GM23338 (cell line): Measurements from ENCODE around the gene NFAT5. TPM values are rescaled to one million over a fixed set of nuclear protein-coding genes. Genes with fewer than 3 reads are reported as not detected.

Experiments
- ATAC-seq: fragments of 200-7000 bp; cut with Tn5 transposase; 3 replicates; pipeline ENCODE4 v1.9.1; 2020
- DNase-seq: peaks from one replicate; pipeline ENCODE4 v3.0.0-alpha.2; 2015; ENCODE audit warnings: low spot score
- H2AFZ ChIP-seq: fragments of 200-600 bp; sonication (generic); 2 replicates; pipeline ENCODE4 v1.8.0; 2016; ENCODE audit warnings: antibody characterized with exemption, mild to moderate bottlenecking, moderate library complexity
- H3F3A ChIP-seq: fragments of 200-600 bp; sonication (generic); replicated peaks from 2 replicates; pipeline ENCODE4 v1.8.0; 2017; ENCODE audit warnings: antibody characterized with exemption, mixed run types, low read depth
- H3K27ac ChIP-seq: fragments of 200-600 bp; sonication (generic); 2 replicates; pipeline ENCODE4 v1.6.1; 2016; ENCODE audit warnings: low read depth
- H3K27me3 ChIP-seq: fragments of 200-600 bp; sonication (generic); 2 replicates; pipeline ENCODE4 v1.8.0; 2016; ENCODE audit warnings: mild to moderate bottlenecking, mixed run types, moderate library complexity; ENCODE audit not compliant: insufficient read depth
- H3K36me3 ChIP-seq: fragments of 200-600 bp; sonication (generic); 2 replicates; pipeline ENCODE4 v1.8.0; 2016; ENCODE audit warnings: mild to moderate bottlenecking; ENCODE audit not compliant: insufficient read depth
- H3K4me1 ChIP-seq: fragments of 200-600 bp; sonication (generic); 2 replicates; pipeline ENCODE4 v1.8.0; 2016; ENCODE audit warnings: mild to moderate bottlenecking, moderate library complexity; ENCODE audit not compliant: insufficient read depth
- H3K4me2 ChIP-seq: fragments of 200-600 bp; sonication (generic); 2 replicates; pipeline ENCODE4 v1.7.1; 2017; ENCODE audit warnings: mixed run types
- H3K4me3 ChIP-seq: fragments of 200-600 bp; sonication (generic); 2 replicates; pipeline ENCODE4 v1.6.1; 2016; ENCODE audit warnings: mixed run types
- H3K79me2 ChIP-seq: fragments of 200-600 bp; sonication (generic); replicated peaks from 2 replicates; pipeline ENCODE4 v1.8.0; 2017; ENCODE audit warnings: mild to moderate bottlenecking; ENCODE audit not compliant: insufficient read depth
- H3K9me2 ChIP-seq: fragments of 200-600 bp; sonication (generic); 2 replicates; pipeline ENCODE4 v1.8.0; 2017; ENCODE audit not compliant: insufficient read depth
- H4K20me1 ChIP-seq: fragments of 200-600 bp; sonication (generic); replicated peaks from 2 replicates; pipeline ENCODE4 v1.8.0; 2017; ENCODE audit warnings: mild to moderate bottlenecking; ENCODE audit not compliant: insufficient read depth
- H3K27ac Mint-ChIP-seq: 2 replicates; pipeline ENCODE4 v1.8.0; 2020; ENCODE audit warnings: inconsistent platforms, mild to moderate bottlenecking, moderate library complexity, mixed read lengths
- H3K27me3 Mint-ChIP-seq: 3 replicates; pipeline ENCODE4 v1.8.0; 2022; ENCODE audit warnings: low read depth, mild to moderate bottlenecking, moderate library complexity, mixed read lengths, inconsistent platforms; ENCODE audit not compliant: insufficient read depth, poor library complexity
- H3K36me3 Mint-ChIP-seq: 3 replicates; pipeline ENCODE4 v1.8.0; 2021; ENCODE audit warnings: low read depth, mild to moderate bottlenecking, inconsistent platforms, moderate library complexity, mixed read lengths
- H3K4me1 Mint-ChIP-seq: 3 replicates; pipeline ENCODE4 v1.8.0; 2020; ENCODE audit warnings: mild to moderate bottlenecking, inconsistent platforms, mixed read lengths
- H3K4me3 Mint-ChIP-seq: 3 replicates; pipeline ENCODE4 v1.8.0; 2021; ENCODE audit warnings: moderate library complexity, mild to moderate bottlenecking, inconsistent platforms, mixed read lengths
- H3K9me3 Mint-ChIP-seq: 3 replicates; pipeline ENCODE4 v1.8.0; 2020; ENCODE audit warnings: moderate library complexity, mild to moderate bottlenecking, inconsistent platforms, mixed read lengths
- CREB1 ChIP-seq: fragments of 250-450 bp; sonication (Bioruptor Pico); IDR thresholded peaks from 2 replicates; pipeline ENCODE4 v1.5.0; 2020; ENCODE audit warnings: low read depth, mild to moderate bottlenecking, moderate library complexity
- EZH2 ChIP-seq: fragments of 200-600 bp; sonication (generic); IDR thresholded peaks from one replicate; pipeline ENCODE4 v1.8.0; 2017; ENCODE audit warnings: antibody characterized with exemption, mild to moderate bottlenecking, low read depth; ENCODE audit not compliant: unreplicated experiment
- EZH2phosphoT487 ChIP-seq: fragments of 200-600 bp; sonication (generic); IDR thresholded peaks from one replicate; pipeline ENCODE4 v1.8.1; 2018; ENCODE audit warnings: antibody characterized with exemption; ENCODE audit not compliant: unreplicated experiment
- JUNB ChIP-seq: IDR thresholded peaks from one replicate; pipeline ENCODE4 v1.6.1; 2016; ENCODE audit warnings: antibody characterized with exemption; ENCODE audit not compliant: unreplicated experiment
- STAT1 ChIP-seq: IDR thresholded peaks from one replicate; pipeline ENCODE4 v1.6.1; 2016; ENCODE audit warnings: antibody characterized with exemption; ENCODE audit not compliant: unreplicated experiment
- ZNF114 ChIP-seq: fragments of 250-450 bp; sonication (Bioruptor Pico); IDR thresholded peaks from 2 replicates; pipeline ENCODE4 v1.5.0; 2020; ENCODE audit warnings: mild to moderate bottlenecking, moderate library complexity
- polyA plus RNA-seq: library from polyadenylated mRNA; unstranded; fragments of >200 nt; fragmentation: Nextera tagmentation; extraction: Ambion mirVana; gene quantifications from 2 replicates; pipeline ENCODE4 v1.2.1, GENCODE V29; 2016
- total RNA-seq: library from RNA; depleted of rRNA; stranded (reverse); fragments of >200 nt; shearing (Covaris generic); gene quantifications from 2 replicates; pipeline ENCODE4 v1.2.3, GENCODE V29; 2014
- TF ChIP-seq, protein P1 (sequence below): fragments of 250-450 bp; sonication (Bioruptor Pico); IDR thresholded peaks from 2 replicates; pipeline ENCODE4 v1.5.0; 2020; ENCODE audit warnings: mild to moderate bottlenecking, moderate library complexity
- TF ChIP-seq, protein P2 (sequence below): IDR thresholded peaks from 2 replicates; pipeline ENCODE4 v1.6.1; 2016; ENCODE audit warnings: antibody characterized with exemption
- TF ChIP-seq, protein P3 (sequence below), 2 experiments: fragments of 200-600 bp in 1 of 2; sonication (generic) in 1 of 2; conservative IDR thresholded peaks; 2 replicates each; pipeline versions ENCODE4 v1.5.1 to v1.6.1; 2016 to 2017; ENCODE audit warnings: antibody characterized with exemption in 2 of 2, low read depth in 2 of 2, mild to moderate bottlenecking in 2 of 2, moderate library complexity in 1 of 2

The NFAT5 gene
- total and polyA plus RNA-seq, 2 experiments from 2014 or later, result 10.6 to 27.0 TPM

DNA sequence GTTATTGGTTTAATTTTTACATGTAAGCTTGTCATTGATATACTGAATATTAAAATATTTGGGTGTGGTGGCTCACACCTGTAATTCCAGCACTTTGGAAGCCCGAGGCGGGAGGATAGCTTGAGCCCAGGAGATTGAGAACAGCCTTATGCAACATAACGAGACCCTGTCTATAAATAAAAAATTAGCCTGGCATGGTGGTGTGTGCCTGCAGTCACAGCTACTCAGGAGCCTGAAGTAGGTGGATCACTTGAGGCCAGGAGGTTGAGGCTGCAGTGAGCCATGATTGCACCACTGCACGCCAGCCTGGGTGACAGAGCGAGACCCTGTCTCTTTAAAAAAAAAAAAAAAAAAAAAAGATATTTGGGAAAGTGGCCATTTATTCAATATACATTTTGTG lies 32.3 kb downstream of the NFAT5 start (continued):
- TF ChIP-seq ZNF114 (CRISPR knock-in tag) (no peak), JUNB (no peak), CREB1 (CRISPR knock-in tag) (no peak)
- TF ChIP-seq, protein P1, sequence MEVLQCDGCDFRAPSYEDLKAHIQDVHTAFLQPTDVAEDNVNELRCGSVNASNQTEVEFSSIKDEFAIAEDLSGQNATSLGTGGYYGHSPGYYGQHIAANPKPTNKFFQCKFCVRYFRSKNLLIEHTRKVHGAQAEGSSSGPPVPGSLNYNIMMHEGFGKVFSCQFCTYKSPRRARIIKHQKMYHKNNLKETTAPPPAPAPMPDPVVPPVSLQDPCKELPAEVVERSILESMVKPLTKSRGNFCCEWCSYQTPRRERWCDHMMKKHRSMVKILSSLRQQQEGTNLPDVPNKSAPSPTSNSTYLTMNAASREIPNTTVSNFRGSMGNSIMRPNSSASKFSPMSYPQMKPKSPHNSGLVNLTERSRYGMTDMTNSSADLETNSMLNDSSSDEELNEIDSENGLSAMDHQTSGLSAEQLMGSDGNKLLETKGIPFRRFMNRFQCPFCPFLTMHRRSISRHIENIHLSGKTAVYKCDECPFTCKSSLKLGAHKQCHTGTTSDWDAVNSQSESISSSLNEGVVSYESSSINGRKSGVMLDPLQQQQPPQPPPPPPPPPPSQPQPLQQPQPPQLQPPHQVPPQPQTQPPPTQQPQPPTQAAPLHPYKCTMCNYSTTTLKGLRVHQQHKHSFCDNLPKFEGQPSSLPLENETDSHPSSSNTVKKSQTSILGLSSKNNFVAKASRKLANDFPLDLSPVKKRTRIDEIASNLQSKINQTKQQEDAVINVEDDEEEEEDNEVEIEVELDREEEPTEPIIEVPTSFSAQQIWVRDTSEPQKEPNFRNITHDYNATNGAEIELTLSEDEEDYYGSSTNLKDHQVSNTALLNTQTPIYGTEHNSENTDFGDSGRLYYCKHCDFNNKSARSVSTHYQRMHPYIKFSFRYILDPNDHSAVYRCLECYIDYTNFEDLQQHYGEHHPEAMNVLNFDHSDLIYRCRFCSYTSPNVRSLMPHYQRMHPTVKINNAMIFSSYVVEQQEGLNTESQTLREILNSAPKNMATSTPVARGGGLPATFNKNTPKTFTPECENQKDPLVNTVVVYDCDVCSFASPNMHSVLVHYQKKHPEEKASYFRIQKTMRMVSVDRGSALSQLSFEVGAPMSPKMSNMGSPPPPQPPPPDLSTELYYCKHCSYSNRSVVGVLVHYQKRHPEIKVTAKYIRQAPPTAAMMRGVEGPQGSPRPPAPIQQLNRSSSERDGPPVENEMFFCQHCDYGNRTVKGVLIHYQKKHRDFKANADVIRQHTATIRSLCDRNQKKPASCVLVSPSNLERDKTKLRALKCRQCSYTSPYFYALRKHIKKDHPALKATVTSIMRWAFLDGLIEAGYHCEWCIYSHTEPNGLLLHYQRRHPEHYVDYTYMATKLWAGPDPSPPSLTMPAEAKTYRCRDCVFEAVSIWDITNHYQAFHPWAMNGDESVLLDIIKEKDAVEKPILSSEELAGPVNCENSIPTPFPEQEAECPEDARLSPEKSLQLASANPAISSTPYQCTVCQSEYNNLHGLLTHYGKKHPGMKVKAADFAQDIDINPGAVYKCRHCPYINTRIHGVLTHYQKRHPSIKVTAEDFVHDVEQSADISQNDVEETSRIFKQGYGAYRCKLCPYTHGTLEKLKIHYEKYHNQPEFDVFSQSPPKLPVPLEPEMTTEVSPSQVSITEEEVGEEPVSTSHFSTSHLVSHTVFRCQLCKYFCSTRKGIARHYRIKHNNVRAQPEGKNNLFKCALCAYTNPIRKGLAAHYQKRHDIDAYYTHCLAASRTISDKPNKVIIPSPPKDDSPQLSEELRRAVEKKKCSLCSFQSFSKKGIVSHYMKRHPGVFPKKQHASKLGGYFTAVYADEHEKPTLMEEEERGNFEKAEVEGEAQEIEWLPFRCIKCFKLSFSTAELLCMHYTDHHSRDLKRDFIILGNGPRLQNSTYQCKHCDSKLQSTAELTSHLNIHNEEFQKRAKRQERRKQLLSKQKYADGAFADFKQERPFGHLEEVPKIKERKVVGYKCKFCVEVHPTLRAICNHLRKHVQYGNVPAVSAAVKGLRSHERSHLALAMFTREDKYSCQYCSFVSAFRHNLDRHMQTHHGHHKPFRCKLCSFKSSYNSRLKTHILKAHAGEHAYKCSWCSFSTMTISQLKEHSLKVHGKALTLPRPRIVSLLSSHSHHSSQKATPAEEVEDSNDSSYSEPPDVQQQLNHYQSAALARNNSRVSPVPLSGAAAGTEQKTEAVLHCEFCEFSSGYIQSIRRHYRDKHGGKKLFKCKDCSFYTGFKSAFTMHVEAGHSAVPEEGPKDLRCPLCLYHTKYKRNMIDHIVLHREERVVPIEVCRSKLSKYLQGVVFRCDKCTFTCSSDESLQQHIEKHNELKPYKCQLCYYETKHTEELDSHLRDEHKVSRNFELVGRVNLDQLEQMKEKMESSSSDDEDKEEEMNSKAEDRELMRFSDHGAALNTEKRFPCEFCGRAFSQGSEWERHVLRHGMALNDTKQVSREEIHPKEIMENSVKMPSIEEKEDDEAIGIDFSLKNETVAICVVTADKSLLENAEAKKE (CRISPR knock-in tag), result no peak

DNA sequence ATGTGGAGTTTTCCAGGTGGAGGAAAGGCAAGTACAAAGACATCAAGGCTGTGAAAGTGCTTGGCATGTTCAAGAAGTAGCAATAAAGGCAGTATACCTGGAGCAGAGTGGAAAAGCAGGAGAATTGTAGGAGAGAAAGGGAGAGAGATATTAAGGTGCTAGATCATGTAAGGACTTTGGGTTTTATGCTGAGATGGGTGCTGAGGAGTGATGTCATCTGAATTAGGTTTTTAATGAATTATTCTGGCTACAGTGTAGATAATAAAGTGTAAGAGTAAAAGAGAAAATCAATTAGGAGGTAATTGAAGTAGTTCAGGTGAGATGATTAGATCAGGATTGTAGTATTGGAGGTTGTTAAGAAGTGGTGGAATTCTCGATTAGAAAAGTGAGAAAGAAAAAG lies 34.0 kb downstream of the NFAT5 start:
- Histone ChIP-seq H3K27ac (0 out of 2 replicates have a peak overlapping the region, but pooled peaks have one; percentile 56), H3K4me1 (no peaks in the 10 kb centered on the region), H3K79me2 (peaks cover 70% of the 10 kb centered on the region), H3F3A (no peaks in the 10 kb centered on the region), H3K27me3 (no peaks in the 10 kb centered on the region), H2AFZ (no peak overlapping the region), H3K4me3 (no peak overlapping the region), H3K9me2 (no peaks in the 10 kb centered on the region), H4K20me1 (peaks cover 18% of the 10 kb centered on the region; the same call in 1 of the 2 replicates), H3K4me2 (no peak overlapping the region), H3K36me3 (no peaks in the 10 kb centered on the region)
- Mint-ChIP-seq H3K4me3 (no peak overlapping the region), H3K27ac (no peak overlapping the region; the same call in 1 of the 2 replicates), H3K4me1 (no peaks in the 10 kb centered on the region; the same call in 2 of the 3 replicates), H3K9me3 (no peaks in the 10 kb centered on the region), H3K36me3 (no peaks in the 10 kb centered on the region), H3K27me3 (peaks cover 2% of the 10 kb centered on the region)
- ATAC-seq (no peak), DNase-seq (no peak)
- no peak for TF ChIP-seq EZH2phosphoT487
- TF ChIP-seq, protein P2, sequence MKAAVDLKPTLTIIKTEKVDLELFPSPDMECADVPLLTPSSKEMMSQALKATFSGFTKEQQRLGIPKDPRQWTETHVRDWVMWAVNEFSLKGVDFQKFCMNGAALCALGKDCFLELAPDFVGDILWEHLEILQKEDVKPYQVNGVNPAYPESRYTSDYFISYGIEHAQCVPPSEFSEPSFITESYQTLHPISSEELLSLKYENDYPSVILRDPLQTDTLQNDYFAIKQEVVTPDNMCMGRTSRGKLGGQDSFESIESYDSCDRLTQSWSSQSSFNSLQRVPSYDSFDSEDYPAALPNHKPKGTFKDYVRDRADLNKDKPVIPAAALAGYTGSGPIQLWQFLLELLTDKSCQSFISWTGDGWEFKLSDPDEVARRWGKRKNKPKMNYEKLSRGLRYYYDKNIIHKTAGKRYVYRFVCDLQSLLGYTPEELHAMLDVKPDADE, result no peak
- TF ChIP-seq STAT1, result no peak
- TF ChIP-seq EZH2, result no peak
- TF ChIP-seq ZNF114 (CRISPR knock-in tag), result no peak
- TF ChIP-seq, protein P3, sequence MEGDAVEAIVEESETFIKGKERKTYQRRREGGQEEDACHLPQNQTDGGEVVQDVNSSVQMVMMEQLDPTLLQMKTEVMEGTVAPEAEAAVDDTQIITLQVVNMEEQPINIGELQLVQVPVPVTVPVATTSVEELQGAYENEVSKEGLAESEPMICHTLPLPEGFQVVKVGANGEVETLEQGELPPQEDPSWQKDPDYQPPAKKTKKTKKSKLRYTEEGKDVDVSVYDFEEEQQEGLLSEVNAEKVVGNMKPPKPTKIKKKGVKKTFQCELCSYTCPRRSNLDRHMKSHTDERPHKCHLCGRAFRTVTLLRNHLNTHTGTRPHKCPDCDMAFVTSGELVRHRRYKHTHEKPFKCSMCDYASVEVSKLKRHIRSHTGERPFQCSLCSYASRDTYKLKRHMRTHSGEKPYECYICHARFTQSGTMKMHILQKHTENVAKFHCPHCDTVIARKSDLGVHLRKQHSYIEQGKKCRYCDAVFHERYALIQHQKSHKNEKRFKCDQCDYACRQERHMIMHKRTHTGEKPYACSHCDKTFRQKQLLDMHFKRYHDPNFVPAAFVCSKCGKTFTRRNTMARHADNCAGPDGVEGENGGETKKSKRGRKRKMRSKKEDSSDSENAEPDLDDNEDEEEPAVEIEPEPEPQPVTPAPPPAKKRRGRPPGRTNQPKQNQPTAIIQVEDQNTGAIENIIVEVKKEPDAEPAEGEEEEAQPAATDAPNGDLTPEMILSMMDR (conservative IDR thresholded peaks at IDR 0.05; ENCODE audit: low read depth in 2 of 2), result no peak
